Lung microvascular endothelial cell (primary cell): ENCODE results near the gene TRAF4. TPM values are rescaled to one million over a fixed set of nuclear protein-coding genes. Genes with fewer than 3 reads are reported as not detected.
A peak's percentile ranks its signal among the peaks of the same experiment; 100 is the strongest.
"Not testable (repeated sequence)": the region's sequence is repeated elsewhere in the genome, so short reads cannot be mapped to it uniquely, and the experiment has no call there.

Experiments used
- DNase-seq, 2 donors: peaks; one replicate each; pipeline versions ENCODE4 v3.0.0 to v3.0.0-alpha.2; 2010; ENCODE audit warnings: low read depth in 2 of 2
- total RNA-seq: library from RNA; depleted of rRNA; stranded (reverse); fragments of >200 nt; gene quantifications from 2 replicates; pipeline ENCODE4 v1.2.1, GENCODE V29; 2014

The TRAF4 gene
- total RNA-seq, 1 donor from 2014 or later, result 22.2 TPM

DNA sequence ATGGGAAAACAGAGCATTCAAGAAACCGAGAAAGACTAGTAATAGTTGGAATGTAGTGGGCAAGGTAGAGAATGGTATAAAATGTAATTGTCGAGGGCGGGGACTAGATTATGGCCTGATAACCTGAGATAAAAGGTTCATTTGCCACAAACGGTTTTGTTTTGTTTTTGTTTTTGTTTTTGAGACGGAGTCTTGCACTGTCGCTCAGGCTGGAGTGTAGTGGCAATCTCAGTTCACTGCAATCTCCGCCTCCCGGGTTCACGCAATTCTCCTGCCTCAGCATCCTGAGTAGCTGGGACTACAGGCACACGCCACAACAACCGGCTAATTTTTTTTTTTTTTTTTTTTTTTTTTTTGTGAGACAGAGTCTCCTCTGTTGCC lies 13.9 kb upstream of the TRAF4 start:
- no peak for DNase-seq

DNA sequence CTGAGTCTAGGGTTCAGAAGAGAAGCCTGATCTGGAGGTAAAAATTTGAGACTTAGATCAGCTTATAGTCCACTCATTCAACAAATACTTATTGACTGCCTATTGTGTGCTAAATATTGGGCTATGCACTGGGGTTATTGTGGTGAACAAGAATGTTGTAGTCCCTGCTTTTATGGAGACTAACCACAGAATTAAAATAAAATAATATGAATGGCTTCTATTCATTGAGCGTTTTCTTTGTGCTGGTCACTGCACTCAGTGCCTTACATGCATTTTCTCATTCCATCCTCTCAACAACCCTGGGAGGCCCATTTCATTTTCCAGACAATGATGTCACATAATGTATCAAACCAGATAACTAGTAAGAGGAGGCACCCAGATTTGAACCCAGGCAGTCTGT lies 10.5 kb upstream of the TRAF4 start:
- no peak for DNase-seq

DNA sequence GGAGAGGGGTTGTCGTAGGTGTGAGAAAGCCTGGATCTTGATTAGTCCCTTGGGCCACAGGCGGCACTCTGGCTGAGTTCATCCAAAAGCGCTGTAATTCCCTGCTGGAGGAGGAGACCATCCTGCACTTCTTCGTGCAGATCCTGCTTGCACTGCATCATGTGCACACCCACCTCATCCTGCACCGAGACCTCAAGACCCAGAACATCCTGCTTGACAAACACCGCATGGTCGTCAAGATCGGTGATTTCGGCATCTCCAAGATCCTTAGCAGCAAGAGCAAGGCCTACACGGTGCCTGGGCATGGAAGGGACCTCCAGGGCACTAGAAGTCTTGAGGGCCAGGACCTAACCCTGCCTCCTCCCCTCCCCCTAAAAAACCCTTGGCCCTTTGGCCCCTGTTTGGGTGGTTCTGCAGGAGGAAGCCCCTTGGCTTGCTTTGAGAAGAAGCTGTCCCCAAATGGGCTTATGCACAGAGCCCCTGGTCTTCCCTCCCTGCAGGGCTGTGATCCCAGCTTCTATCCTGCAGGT lies 9.0 kb upstream of the TRAF4 start:
- no peak for DNase-seq

DNA sequence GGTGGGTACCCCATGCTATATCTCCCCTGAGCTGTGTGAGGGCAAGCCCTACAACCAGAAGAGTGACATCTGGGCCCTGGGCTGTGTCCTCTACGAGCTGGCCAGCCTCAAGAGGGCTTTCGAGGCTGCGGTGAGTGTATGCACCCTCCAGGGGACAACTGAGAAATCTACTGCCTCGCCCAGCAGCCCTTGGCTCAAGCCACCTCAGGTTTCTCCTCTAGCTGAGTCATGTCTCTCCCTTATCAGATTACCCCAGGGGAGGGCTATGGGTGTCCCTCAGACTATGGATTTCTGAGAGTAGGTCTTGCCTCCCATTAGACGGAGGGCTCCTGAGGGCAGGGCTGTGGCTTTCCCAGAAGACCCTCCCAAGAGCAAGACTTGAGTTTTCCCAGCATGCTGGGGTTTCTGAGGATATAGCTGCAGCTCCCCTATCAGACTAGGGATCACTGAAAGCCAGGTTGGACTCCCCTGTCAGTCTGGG lies 8.5 kb upstream of the TRAF4 start:
- DNase-seq, result no peak

DNA sequence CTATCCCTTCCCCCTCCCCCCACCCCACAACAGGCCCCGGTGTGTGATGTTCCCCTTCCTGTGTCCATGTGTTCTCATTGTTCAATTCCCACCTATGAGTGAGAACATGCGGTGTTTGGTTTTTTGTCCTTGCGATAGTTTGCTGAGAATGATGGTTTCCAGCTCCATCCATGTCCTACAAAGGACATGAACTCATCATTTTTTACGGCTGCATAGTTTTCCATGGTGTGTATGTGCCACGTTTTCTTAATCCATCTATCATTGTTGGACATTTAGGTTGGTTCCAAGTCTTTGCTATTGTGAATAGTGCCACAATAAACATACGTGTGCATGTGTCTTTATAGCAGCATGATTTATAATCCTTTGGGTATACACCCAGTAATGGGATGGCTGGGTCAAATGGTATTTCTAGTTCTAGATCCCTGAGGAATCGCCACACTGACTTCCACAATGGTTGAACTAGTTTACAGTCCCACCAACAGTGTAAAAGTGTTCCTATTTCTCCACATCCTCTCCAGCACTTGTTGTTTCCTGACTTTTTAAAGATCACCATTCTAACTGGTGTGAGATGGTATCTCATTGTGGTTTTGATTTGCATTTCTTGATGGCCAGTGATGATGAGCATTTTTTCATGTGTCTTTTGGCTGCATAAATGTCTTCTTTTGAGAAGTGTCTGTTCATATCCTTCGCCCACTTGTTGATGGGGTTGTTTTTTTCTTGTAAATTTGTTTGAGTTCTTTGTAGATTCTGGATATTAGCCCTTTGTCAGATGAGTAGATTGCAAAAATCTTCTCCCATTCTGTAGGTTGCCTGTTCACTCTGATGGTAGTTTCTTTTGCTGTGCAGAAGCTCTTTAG lies 7.7 kb upstream of the TRAF4 start:
- not testable (repeated sequence) for DNase-seq

DNA sequence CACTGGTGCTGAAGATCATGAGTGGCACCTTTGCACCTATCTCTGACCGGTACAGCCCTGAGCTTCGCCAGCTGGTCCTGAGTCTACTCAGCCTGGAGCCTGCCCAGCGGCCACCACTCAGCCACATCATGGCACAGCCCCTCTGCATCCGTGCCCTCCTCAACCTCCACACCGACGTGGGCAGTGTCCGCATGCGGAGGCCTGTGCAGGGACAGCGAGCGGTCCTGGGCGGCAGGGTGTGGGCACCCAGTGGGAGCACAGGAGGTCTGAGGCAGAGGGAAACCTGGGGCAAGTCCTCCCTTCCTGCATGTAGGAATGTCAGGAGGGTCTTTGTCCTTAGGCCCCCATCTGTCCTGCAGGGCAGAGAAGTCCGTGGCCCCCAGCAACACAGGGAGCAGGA lies 6.5 kb upstream of the TRAF4 start:
- no peak for DNase-seq

DNA sequence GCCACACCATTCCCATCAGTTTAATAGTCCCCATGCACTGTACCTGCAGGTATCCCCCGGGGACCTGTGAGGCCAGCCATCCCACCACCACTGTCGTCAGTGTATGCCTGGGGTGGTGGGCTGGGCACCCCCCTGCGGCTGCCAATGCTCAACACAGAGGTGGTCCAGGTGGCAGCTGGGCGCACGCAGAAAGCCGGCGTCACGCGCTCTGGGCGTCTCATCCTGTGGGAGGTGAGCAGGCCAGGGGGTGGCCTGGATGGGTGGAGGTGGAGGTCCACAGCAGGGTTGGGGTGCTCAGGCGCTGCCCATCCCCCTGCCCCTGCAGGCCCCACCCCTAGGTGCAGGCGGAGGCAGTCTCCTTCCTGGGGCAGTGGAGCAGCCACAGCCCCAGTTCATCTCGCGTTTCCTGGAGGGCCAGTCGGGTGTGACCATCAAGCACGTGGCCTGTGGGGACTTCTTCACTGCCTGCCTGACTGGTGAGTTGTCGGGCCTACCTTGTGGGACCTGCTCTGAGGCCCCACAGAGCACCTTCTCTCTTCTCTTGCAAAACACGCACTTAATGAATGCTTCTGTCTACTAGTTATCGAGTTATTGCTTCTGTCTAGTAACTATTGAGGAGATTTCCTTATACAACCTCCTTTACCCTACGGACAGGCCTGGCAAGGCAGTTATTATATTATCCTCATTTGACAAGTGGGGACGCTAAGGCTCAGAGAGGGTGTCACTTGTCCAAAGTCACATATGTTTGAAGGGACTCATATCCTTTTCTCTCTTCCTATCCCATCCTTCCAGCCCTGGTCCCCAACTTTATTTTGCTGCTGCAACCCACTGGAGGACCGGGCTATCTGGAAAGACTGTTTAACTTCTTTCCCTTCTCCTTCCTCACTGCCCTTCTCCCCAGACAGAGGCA lies 5.8 kb upstream of the TRAF4 start:
- no peak for DNase-seq

DNA sequence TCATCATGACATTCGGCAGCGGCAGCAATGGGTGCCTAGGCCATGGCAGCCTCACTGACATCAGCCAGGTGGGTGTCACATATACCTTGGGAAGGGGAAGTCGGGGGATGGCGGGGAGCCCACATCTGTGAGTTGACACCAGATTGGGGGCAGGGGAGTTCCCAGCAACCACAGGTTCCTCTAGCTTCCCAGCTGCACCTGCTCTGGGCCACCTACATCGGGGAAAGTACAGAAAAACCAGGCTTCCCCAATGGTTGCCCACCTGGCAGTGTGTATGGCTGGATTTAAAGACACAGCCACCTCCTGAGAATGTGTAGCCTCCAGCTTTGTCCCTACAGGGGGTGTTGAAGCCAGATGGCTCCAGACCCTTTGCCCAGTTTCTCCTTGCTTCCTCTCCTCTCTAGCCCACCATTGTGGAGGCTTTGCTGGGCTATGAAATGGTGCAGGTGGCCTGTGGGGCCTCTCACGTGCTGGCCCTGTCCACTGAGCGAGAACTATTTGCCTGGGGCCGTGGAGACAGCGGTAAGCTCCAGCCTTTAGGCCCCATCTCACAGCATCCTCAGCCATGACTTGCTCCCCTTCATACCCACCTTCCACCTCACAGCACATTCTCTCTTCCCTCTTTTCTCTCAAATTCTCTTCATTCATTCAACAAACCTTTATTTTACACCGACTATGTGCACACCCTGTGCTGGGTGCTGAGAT lies 5.0 kb upstream of the TRAF4 start:
- DNase-seq, result no peak

DNA sequence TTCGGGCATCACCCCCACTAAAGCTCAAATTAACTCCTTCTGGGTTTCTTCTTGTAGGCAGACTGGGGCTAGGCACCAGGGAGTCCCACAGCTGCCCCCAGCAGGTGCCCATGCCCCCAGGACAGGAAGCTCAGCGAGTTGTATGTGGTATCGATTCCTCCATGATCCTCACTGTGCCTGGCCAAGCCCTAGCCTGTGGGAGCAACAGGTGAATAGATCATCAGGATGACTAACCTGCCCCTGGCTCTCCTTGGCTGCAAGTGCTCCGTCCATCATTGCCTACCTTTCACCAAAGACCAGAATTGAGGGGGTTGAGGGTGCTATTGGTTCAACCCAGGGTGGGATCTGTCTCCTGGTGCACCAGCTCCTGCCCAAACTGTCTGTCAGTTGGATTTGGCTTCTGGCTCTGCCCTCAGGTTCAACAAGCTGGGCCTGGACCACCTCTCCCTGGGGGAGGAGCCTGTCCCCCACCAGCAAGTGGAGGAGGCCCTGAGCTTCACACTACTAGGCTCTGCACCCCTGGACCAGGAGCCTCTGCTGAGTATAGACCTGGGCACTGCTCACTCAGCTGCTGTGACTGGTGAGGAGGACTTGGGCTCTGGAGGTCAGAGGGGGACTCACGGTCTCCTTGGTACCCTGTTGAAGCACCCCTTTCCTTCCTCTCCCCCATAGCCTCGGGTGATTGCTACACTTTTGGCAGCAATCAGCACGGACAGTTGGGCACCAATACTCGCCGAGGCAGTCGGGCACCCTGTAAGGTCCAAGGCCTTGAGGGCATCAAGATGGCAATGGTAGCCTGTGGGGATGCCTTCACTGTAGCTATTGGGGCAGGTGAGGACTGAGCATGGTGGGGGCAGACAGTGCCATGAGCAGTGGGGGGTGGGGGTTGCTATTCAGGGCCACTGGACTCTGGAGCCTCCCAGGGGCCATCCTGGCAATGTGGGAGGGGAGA lies 3.1 kb upstream of the TRAF4 start:
- no peak for DNase-seq

DNA sequence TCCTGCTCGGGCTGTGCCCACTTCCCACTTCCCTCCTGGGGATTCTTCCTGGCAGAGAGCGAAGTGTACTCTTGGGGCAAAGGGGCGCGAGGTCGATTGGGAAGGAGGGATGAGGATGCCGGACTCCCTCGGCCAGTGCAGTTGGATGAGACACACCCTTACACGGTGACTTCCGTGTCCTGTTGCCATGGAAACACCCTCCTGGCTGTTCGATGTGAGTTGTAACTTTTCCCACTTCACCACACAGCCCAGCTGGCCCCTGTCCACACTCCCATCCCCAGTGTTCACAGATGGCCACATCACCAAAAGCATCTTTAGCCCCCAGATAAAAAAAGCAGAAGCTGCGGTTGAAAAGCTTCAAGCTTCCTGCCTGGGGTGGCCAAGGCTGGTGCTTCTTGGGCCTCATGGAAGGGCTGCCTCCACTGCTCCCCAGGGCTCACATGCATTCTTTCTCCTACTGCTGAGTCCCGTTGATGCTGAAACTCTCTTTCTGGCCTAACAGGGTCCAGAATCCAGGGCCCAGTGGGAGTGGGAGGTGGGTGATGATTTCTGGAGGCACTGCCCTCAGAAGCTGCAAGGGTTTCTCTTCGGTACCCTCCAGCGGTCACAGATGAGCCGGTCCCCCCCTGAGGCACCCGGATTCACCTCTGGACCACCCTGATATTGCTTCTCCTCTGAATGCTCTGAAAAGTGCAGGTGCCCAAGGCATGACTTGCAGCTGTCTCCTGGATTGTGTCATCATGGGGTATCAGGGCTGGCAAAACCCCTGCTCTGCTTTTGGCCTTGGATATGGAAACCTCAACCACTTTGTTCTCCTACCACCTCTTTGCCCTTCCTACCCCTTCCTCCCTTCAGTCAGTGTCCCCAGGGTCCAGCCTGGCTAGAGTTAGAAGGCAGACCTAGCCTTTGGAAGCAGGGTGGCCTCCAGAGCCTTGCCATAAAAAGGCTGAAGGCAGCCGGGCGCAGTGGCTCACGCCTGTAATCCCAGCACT lies 2.2 kb upstream of the TRAF4 start:
- DNase-seq, result no peak

DNA sequence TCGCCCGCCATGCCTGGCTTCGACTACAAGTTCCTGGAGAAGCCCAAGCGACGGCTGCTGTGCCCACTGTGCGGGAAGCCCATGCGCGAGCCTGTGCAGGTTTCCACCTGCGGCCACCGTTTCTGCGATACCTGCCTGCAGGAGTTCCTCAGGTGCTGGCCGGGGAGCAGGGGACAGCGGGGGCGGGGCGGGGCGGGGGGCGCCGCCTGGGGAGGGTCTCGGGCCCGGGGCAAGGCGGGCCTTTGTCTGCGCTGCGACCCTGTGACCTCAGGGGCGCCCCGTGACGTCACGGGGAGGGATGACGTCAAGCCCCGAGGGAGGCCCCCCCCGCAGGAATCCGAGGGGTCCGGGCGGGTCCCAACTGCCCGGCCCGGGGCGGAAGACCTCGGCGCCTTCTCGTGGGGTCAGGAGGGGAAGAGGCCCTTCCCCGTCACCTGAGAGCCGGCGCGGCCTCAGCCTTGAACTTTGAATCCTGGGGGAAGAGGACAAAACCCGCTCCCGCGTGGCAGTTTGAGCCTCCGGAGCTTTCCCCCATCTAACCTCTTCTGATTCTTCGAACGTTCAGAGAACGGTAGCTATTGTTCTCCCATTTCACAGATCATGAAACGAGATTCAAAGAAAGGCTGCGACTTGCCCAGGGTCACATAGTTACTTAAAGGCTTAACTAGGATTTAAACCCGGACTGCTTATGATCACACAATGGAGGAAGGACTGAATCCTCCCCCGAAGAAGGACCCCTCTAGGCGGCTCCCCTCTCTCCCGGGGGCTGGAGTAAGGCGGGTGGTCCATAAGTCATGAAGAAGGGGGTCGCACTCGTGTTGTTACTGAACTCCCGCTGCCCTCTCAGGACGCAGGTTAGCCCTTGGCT lies 527 bp downstream of the TRAF4 start:
- peak; percentile 39 to 52 for DNase-seq

DNA sequence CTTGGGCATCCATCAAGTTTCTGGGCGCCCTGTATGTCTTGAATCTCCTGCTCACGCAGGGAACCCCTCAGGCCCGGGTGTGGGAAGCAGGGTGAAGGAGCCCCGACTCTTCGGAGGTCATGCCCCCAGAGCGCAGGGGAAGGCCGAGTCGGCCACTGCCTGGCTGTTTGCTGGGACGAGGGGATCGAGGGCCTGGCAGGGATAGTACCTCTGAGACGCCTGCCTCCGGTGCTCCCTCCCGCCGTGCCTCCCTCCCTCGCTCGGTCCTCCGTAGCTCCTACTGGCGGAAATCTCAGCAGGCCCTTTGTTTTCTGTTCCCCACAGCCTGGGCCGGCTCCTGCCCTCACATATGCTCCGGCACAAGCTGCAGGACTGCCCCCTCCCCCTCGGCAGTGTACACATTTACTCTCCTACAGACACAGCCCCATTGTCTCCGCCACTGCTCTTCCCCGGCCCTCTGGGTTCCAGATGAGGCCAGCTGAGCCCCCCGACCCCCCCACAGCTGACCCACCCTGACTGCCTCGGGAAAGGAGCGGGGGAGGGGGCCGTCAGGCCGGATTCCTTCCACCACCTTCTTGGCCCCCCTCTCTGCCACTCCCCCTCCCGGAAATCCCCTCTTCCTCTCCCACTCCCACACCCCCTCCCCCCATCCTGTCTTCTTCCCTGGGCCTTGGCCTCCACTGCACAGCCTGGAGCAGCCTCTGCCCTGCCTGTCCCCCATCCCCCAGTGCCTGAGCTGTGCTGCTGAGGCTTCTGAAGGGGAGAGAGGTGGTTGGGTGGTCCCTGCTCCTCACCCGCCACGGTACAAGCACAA lies 1.4 kb downstream of the TRAF4 start:
- peak; percentile 48 to 65 for DNase-seq

DNA sequence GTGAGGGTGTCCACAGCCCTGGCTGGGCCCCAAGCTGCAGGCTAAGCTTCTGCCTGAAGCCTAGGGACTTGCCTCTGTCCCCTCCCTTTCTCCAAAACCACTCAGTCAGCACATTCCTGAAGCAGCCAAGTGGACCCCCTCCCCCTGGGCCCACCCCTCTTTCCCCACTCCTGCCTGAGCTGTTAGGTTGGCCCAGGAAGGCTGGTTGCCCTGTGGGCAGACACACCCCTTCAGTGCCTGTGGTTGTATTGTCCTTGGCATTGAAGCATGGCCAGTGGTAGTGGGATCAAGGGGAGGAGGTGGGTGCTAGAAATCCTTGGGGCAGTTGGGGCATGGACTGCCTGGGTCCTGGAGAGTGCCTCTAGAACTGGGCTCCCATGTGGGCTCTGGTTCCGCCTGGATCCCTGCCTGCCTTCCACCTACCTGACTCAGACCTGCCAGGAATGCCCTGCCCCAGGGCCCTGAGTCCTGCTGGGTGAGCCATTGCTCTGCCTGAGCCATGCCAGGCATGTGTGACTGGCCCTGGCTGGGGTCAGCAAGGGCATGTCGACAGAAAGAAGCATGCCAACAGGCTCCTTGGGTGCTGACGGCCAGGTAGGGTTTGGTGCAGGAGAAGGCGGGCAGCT lies 2.1 kb downstream of the TRAF4 start:
- no peak for DNase-seq

DNA sequence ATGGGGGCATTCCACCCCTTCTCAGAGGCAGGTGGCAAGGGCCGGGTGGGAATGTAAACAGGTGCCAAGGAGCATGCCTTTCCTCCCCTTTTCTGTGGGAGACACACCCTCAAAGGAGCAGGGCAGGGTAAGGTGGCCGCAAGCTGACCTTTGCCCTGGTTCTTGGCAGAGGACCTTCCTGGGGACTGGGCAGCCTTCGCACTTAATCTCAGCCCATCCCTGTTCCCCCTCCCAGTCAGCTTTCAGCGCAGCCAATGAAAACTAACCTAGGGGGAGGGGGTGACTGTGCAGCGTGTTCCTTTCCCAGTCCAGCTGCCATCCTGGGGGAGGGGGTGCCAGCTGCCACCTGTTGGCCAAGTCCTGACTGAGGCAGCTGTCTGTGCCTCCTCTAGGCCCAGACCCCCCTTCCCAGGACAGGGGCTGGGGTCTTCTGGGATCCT lies 2.8 kb downstream of the TRAF4 start:
- peak in 1 of 2 donors; percentile 43 for DNase-seq

DNA sequence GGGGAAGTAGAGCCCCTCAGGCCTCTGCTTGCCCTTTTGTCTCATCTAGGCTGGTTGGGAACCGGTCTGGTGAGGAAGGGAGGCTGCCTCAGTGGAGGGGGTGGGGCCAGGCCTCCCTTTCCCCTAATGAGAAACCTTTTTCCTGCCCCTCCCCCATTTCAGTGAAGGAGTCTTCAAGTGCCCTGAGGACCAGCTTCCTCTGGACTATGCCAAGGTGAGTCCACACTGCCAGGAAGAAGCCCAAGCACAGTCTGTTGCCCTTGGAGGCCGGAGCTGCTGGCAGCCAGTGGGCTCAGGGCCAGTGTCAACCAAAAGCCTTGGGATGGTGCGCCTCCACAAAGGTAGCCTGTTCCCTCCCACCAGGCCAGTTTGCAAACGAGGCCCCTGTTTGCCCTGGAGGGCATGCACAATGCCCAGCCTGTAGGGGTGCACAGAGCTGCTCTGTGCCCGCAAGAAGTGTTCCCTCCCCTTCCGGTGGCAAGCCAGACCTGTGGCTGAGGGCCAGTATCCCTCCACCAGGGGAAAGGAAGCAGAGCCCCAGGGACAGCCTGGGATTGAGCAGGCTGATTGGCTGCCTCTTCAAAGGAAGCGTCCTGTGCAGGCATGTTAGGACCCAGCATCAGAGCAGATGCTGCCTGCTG lies 3.4 kb downstream of the TRAF4 start:
- peak in 1 of 2 donors; percentile 48 for DNase-seq
